KMS-11 (cell line): ENCODE data around the gene NEURL2.

Experiments used
- H2AFZ ChIP-seq: fragments of 200-600 bp; sonication (generic); 2 replicates; pipeline ENCODE4 v1.6.1; 2016; ENCODE audit warnings: antibody characterized with exemption, mixed run types, low read depth
- H3K27ac ChIP-seq: fragments of 200-600 bp; sonication (generic); 2 replicates; pipeline ENCODE4 v1.6.1; 2016; ENCODE audit warnings: mild to moderate bottlenecking, mixed run types
- H3K27me3 ChIP-seq: fragments of 200-600 bp; sonication (generic); 2 replicates; pipeline ENCODE4 v1.6.1; 2017; ENCODE audit warnings: mild to moderate bottlenecking, low read depth, mixed run types, moderate library complexity; ENCODE audit not compliant: insufficient read depth
- H3K36me3 ChIP-seq: fragments of 200-600 bp; sonication (generic); 2 replicates; pipeline ENCODE4 v1.6.1; 2017; ENCODE audit warnings: mild to moderate bottlenecking, mixed run types; ENCODE audit not compliant: insufficient read depth
- H3K4me1 ChIP-seq: fragments of 200-600 bp; sonication (generic); 2 replicates; pipeline ENCODE4 v1.6.1; 2016; ENCODE audit warnings: mild to moderate bottlenecking, low read depth, mixed run types; ENCODE audit not compliant: poor library complexity, severe bottlenecking
- H3K4me2 ChIP-seq: fragments of 200-600 bp; sonication (generic); 2 replicates; pipeline ENCODE4 v1.7.0; 2016; ENCODE audit warnings: mild to moderate bottlenecking, mixed run types
- H3K4me3 ChIP-seq: fragments of 200-600 bp; sonication (generic); IDR thresholded peaks from 2 replicates; pipeline ENCODE4 v1.6.1; 2017; ENCODE audit warnings: low read depth, low read length, mixed read lengths; ENCODE audit not compliant: insufficient read depth
- H3K79me2 ChIP-seq: fragments of 200-600 bp; sonication (generic); 2 replicates; pipeline ENCODE4 v1.6.1; 2016; ENCODE audit warnings: low read depth, mixed run types; ENCODE audit not compliant: insufficient read depth
- H3K9ac ChIP-seq: fragments of 200-600 bp; sonication (generic); 2 replicates; pipeline ENCODE4 v1.6.1; 2016; ENCODE audit warnings: mild to moderate bottlenecking, mixed run types
- H4K20me1 ChIP-seq: fragments of 200-600 bp; sonication (generic); 2 replicates; pipeline ENCODE4 v1.6.1; 2016; ENCODE audit warnings: mild to moderate bottlenecking, mixed run types; ENCODE audit not compliant: insufficient read depth
- TF ChIP-seq, protein P1 (sequence below): fragments of 200-600 bp; sonication (generic); conservative IDR thresholded peaks from 2 replicates; pipeline ENCODE4 v1.6.1; 2017; ENCODE audit warnings: low read depth, mild to moderate bottlenecking, antibody characterized with exemption, low read length, moderate library complexity, mixed read lengths

The NEURL2 gene

DNA sequence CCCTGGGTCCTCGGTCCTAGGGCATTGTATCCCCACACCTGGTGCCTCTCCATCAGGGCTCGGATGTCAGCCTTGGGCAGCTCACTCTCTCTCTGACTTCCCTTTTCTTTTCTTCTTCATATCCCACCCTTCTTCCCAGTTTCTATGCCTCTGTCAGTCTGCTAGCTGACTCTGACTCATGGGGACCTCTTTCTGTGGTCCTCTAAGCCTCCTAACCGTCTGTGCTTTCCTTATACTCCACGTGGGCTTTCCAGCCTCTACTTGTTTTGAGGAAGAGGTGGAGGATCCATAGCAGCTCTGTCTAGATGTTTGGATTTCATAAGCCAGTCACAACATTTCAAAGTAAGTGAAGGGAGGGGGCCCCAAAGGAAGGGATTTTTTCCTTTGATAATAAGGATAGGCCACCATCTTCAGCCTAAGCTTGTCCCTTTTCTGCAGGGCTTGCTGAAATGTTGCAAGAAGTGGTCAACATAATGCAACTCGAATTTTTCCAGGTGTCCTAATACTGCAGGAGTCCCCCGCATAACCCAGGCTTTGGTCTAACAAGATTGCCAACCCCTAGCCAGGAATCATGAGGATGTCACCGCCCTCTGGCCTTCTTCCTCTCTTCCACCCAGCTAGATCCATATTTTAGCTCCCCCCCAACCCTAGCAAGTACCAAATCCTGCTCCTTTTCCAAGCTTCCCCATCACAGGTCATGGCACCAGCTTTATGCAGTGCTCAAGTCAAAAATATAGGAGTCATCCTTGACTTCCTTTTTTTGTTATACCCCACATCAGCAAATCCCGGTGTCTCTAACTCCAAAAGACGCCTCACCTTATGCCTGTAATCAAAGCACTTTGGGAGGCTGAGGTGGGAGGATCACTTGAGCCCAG, 29.7 kb upstream of the NEURL2 start:
- TF ChIP-seq, protein P1, sequence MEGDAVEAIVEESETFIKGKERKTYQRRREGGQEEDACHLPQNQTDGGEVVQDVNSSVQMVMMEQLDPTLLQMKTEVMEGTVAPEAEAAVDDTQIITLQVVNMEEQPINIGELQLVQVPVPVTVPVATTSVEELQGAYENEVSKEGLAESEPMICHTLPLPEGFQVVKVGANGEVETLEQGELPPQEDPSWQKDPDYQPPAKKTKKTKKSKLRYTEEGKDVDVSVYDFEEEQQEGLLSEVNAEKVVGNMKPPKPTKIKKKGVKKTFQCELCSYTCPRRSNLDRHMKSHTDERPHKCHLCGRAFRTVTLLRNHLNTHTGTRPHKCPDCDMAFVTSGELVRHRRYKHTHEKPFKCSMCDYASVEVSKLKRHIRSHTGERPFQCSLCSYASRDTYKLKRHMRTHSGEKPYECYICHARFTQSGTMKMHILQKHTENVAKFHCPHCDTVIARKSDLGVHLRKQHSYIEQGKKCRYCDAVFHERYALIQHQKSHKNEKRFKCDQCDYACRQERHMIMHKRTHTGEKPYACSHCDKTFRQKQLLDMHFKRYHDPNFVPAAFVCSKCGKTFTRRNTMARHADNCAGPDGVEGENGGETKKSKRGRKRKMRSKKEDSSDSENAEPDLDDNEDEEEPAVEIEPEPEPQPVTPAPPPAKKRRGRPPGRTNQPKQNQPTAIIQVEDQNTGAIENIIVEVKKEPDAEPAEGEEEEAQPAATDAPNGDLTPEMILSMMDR, result no peak
- no peaks in the 10 kb centered on the region for H3K79me2 ChIP-seq
- H2AFZ ChIP-seq, result no peak overlapping the region
- no peak overlapping the region for H3K9ac ChIP-seq
- H3K4me1 ChIP-seq, result peaks cover 20% of the 10 kb centered on the region
- H4K20me1 ChIP-seq, result no peaks in the 10 kb centered on the region
- H3K36me3 ChIP-seq, result no peaks in the 10 kb centered on the region
- H3K4me3 ChIP-seq, result no peak overlapping the region
- no peak overlapping the region for H3K4me2 ChIP-seq
- no peak overlapping the region for H3K27ac ChIP-seq
- H3K27me3 ChIP-seq, result no peaks in the 10 kb centered on the region

DNA sequence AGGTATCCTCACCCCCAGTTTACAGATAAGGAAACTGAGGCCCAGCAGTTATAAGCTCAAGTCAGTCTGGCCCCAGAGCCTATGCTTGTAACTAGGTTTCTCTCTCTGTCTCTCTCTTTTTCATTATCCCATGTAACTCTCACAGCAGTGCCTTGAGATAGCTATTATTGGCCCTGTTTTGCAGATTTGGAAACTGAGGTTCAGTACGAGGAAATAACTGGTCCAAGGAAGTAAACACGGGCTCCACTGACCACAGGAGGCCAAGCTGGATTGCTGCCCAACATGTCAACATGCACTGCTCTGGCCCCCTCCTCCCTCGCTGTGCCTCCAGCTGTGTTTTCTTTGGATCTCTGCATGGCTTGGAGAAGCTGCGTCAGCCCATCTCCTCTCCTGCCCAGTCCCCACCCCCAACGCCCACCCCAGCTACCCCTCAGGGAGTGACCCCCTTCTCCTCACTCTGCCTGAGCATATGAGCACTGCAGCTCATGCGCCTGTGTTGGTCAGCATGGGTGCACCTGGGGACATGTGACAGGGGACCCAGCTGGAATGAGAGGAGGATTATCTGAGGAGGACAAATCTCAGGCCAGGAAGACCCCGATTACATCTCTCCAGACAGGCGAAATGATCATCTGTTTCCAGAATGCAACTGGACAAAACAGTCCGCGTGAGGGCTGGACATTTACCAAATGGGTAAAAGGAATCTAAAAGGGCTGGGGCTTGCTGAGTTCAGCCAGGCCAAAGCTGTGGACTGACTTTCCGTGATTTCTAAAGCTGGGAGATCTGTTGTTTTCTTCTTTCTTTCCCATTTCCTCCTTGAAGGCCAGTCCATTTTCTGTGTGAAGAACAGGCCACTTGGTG, 28.8 kb upstream of the NEURL2 start:
- Histone ChIP-seq H4K20me1 (no peaks in the 10 kb centered on the region), H2AFZ (no peak overlapping the region), H3K79me2 (no peaks in the 10 kb centered on the region), H3K27me3 (no peaks in the 10 kb centered on the region), H3K36me3 (no peaks in the 10 kb centered on the region), H3K4me1 (peaks cover 13% of the 10 kb centered on the region), H3K4me2 (no peak overlapping the region), H3K4me3 (no peak overlapping the region), H3K9ac (no peak overlapping the region), H3K27ac (no peak overlapping the region)
- TF ChIP-seq, protein P1, result no peak

DNA sequence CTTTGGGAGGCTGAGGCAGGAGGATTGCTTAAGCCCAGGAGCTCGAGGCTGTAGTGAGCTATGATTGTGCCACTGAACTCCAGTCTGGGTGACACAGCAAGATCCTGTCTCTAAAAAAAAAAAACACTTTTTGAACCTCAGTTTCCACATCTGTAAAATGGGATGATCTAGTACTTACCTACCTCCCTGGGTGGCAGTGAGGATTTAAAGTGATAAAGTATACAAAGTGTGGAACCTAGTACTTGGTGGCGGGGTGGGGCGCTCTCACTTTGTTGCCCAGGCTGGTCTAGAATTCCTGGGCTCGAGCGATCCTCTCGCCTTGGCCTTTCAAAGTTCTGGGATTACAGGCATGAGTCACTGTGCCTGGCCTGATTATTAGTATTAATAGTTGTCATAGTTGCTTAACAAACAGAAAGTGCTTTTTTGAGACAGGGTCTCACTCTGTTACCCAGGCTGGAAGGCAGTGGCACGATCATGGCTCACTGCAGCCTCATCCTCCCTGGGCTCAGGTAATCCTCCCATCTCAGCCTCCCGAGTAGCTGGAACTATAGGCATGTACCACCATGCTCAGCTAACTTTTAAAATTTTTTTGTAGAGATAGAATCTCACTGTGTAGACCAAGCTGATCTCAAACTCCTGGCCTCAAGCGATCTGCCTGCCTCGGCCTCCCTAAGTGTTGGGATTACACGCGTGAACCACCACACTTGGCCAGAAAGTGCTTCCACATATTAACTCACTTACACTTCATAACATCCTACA, 27.9 kb upstream of the NEURL2 start:
- no peak overlapping the region for H3K27ac ChIP-seq
- no peaks in the 10 kb centered on the region for H3K27me3 ChIP-seq
- no peaks in the 10 kb centered on the region for H3K79me2 ChIP-seq
- H3K4me2 ChIP-seq, result no peak overlapping the region
- no peak overlapping the region for H2AFZ ChIP-seq
- H3K36me3 ChIP-seq, result no peaks in the 10 kb centered on the region
- no peak overlapping the region for H3K9ac ChIP-seq
- no peak overlapping the region for H3K4me3 ChIP-seq
- TF ChIP-seq, protein P1, result no peak
- H3K4me1 ChIP-seq, result peaks cover 4% of the 10 kb centered on the region
- no peaks in the 10 kb centered on the region for H4K20me1 ChIP-seq

DNA sequence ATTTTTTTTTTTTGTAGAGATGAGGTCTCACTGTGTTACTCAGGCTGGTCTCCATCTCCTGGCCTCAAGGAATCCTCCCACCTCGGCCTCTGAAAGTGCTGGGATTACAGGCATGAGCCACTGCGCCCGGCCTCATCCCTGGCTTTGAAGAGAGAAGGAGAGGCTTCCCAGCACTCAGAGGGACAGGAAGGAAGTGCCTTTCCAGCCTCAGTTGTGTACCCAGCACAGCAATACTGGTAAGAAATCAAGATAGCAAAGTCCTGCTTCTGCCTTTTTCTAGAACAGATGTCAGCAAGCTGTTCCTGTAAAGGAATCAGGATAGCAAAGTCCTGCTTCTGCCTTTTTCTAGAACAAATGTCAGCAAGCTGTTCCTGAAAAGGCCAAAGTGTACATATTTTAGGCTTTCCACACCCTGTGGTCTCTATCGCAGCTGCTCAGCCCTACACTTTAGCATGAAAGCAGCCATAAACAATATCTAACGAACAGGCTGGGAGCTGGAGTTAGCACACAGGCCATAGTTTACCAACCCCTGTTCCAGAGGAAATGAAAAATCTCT, 27.3 kb upstream of the NEURL2 start:
- TF ChIP-seq, protein P1, result no peak
- H4K20me1 ChIP-seq, result no peaks in the 10 kb centered on the region
- H2AFZ ChIP-seq, result no peak overlapping the region
- no peaks in the 10 kb centered on the region for H3K4me1 ChIP-seq
- no peak overlapping the region for H3K4me3 ChIP-seq
- no peaks in the 10 kb centered on the region for H3K79me2 ChIP-seq
- no peaks in the 10 kb centered on the region for H3K27me3 ChIP-seq
- H3K36me3 ChIP-seq, result no peaks in the 10 kb centered on the region
- no peak overlapping the region for H3K27ac ChIP-seq
- no peak overlapping the region for H3K4me2 ChIP-seq
- H3K9ac ChIP-seq, result no peak overlapping the region
